OCI-LY1 (cell line): Measurements from ENCODE around the gene CCDC97.
"Not testable (repeated sequence)": the region's sequence is repeated elsewhere in the genome, so short reads cannot be mapped to it uniquely, and the experiment has no call there.

Experiments used
- H2AFZ ChIP-seq: fragments of 200-600 bp; sonication (generic), shearing (Covaris generic); 2 replicates; pipeline ENCODE4 v1.6.0; 2014; ENCODE audit warnings: antibody characterized with exemption, mild to moderate bottlenecking, low read length
- H3F3A ChIP-seq: fragments of 200-600 bp; sonication (generic), shearing (Covaris generic); 2 replicates; pipeline ENCODE4 v1.6.0; 2014; ENCODE audit warnings: mild to moderate bottlenecking, antibody characterized with exemption, low read length, moderate library complexity; ENCODE audit not compliant: insufficient read depth
- H3K27ac ChIP-seq: fragments of 200-600 bp; sonication (generic); 2 replicates; pipeline ENCODE4 v1.5.1; 2014; ENCODE audit warnings: low read length, mixed run types, mild to moderate bottlenecking, low read depth; ENCODE audit not compliant: poor library complexity, severe bottlenecking
- H3K27me3 ChIP-seq: fragments of 200-600 bp; sonication (generic); 2 replicates; pipeline ENCODE4 v1.6.0; 2014; ENCODE audit warnings: antibody characterized with exemption, mild to moderate bottlenecking, low read length, moderate library complexity; ENCODE audit not compliant: insufficient read depth
- H3K36me3 ChIP-seq: fragments of 200-600 bp; sonication (generic); 2 replicates; pipeline ENCODE4 v1.6.1; 2014; ENCODE audit warnings: mild to moderate bottlenecking, antibody characterized with exemption, low read length, moderate library complexity, mixed read lengths; ENCODE audit not compliant: insufficient read depth
- H3K4me1 ChIP-seq: fragments of 200-600 bp; sonication (generic); 2 replicates; pipeline ENCODE4 v1.5.1; 2014; ENCODE audit warnings: mild to moderate bottlenecking, low read length, moderate library complexity; ENCODE audit not compliant: insufficient read depth, severe bottlenecking
- H3K4me2 ChIP-seq: fragments of 200-600 bp; sonication (generic), shearing (Covaris generic); 2 replicates; pipeline ENCODE4 v1.6.1; 2014; ENCODE audit warnings: low read length
- H3K4me3 ChIP-seq: fragments of 200-600 bp; sonication (generic); 2 replicates; pipeline ENCODE4 v1.5.1; 2014; ENCODE audit warnings: low read length, low read depth, mild to moderate bottlenecking, mixed read lengths; ENCODE audit not compliant: poor library complexity, severe bottlenecking
- H3K79me2 ChIP-seq: fragments of 200-600 bp; shearing (Covaris generic); 2 replicates; pipeline ENCODE4 v1.6.1; 2016; ENCODE audit warnings: mixed run types, low read length, mixed read lengths; ENCODE audit not compliant: insufficient read depth
- H3K9ac ChIP-seq: fragments of 200-600 bp; sonication (generic), shearing (Covaris generic); 2 replicates; pipeline ENCODE4 v1.6.1; 2014; ENCODE audit warnings: mild to moderate bottlenecking, low read length, mixed read lengths
- H3K9me2 ChIP-seq: fragments of 200-600 bp; sonication (generic), shearing (Covaris generic); 2 replicates; pipeline ENCODE4 v1.6.1; 2014; ENCODE audit warnings: low read depth, mild to moderate bottlenecking, low read length, mixed read lengths
- H3K9me3 ChIP-seq: fragments of 200-600 bp; shearing (Covaris generic); 2 replicates; pipeline ENCODE4 v1.6.1; 2014; ENCODE audit warnings: low read length, mixed read lengths
- H4K20me1 ChIP-seq: fragments of 200-600 bp; sonication (generic), shearing (Covaris generic); 2 replicates; pipeline ENCODE4 v1.6.0; 2016; ENCODE audit warnings: mild to moderate bottlenecking, low read length; ENCODE audit not compliant: insufficient read depth
- EZH2 ChIP-seq: fragments of 200-600 bp; sonication (generic), shearing (Covaris generic); IDR thresholded peaks from 2 replicates; pipeline ENCODE4 v1.8.0; 2017; ENCODE audit warnings: borderline replicate concordance, mixed run types, mild to moderate bottlenecking, antibody characterized with exemption, low read length, moderate library complexity, mixed read lengths
- TF ChIP-seq, protein P1 (sequence below): fragments of 200-600 bp; sonication (generic), shearing (Covaris generic); IDR thresholded peaks from 2 replicates; pipeline ENCODE4 v1.5.1; 2017; ENCODE audit warnings: mild to moderate bottlenecking, antibody characterized with exemption, low read length, moderate library complexity, mixed read lengths

Gene CCDC97

DNA sequence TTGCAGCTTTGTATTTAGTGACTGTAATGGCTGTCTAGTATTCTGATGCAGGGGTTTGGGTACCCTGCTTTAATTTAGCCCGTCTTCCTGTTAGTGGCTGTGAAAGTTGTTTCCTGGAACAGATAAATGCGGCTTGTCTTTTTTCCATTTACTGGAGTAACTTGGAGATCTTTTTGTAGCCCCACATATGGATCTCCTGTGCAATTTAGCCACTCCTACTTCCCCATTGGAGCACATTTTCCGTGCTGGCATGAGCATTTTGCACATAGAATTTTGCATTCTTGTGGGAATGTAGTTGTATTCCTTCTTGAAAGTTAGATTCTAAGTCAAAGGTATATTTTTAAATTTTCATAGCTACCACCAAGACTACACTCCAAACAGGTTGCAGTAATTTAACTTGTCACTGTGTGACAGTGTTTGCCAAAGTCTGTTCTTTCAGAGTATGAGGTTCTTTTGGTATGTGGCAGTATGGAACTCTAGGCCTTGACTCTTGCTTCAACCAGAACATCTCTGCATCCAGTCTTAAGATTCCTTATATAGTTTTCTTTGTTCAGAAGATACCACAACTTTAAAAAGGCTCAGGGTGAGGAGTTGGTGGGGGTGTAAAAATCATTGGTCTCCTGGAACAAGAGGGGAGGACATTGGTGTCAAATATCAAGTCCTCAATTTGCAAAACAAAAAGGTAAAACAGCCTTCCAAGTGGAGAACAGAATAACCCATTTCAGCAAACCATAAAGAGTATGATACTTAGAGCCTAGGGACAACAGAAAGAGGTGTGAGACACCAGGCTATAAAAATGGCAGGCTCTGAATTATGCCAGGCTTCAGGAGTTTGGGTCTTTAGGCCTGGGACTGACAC, 21.1 kb upstream of the CCDC97 start:
- no peak overlapping the region for H3K27ac ChIP-seq
- H4K20me1 ChIP-seq, result no peaks in the 10 kb centered on the region
- H3K27me3 ChIP-seq, result no peaks in the 10 kb centered on the region
- H3K9ac ChIP-seq, result no peak overlapping the region
- no peaks in the 10 kb centered on the region for H3F3A ChIP-seq
- H2AFZ ChIP-seq, result no peak overlapping the region
- TF ChIP-seq EZH2, result no peak
- TF ChIP-seq, protein P1, sequence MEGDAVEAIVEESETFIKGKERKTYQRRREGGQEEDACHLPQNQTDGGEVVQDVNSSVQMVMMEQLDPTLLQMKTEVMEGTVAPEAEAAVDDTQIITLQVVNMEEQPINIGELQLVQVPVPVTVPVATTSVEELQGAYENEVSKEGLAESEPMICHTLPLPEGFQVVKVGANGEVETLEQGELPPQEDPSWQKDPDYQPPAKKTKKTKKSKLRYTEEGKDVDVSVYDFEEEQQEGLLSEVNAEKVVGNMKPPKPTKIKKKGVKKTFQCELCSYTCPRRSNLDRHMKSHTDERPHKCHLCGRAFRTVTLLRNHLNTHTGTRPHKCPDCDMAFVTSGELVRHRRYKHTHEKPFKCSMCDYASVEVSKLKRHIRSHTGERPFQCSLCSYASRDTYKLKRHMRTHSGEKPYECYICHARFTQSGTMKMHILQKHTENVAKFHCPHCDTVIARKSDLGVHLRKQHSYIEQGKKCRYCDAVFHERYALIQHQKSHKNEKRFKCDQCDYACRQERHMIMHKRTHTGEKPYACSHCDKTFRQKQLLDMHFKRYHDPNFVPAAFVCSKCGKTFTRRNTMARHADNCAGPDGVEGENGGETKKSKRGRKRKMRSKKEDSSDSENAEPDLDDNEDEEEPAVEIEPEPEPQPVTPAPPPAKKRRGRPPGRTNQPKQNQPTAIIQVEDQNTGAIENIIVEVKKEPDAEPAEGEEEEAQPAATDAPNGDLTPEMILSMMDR, result no peak
- H3K79me2 ChIP-seq, result no peaks in the 10 kb centered on the region
- H3K4me3 ChIP-seq, result no peak overlapping the region
- H3K4me2 ChIP-seq, result no peak overlapping the region
- no peaks in the 10 kb centered on the region for H3K9me3 ChIP-seq
- H3K4me1 ChIP-seq, result no peaks in the 10 kb centered on the region
- H3K36me3 ChIP-seq, result peaks cover 96% of the 10 kb centered on the region
- no peaks in the 10 kb centered on the region for H3K9me2 ChIP-seq

DNA sequence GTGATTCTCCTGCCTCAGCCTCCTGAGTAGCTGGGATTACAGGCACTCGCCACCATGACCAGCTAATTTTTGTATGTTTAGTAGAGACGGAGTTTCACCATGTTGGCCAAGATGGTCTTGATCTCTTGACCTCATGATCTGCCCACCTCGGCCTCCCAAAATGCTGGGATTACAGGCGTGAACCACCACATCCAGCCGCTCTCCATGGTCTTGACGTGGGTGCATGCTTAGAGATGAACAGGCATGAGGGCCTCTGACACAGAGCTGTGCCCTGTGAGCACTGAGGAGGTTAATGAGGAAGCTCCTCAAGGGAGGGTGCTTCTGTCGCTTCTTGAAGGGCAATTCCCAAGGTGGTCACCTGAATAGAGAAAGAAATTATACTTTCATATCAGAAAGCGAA, 20.2 kb upstream of the CCDC97 start:
- H3K79me2 ChIP-seq, result not testable (repeated sequence)
- peaks cover 96% of the 10 kb centered on the region for H3K36me3 ChIP-seq

DNA sequence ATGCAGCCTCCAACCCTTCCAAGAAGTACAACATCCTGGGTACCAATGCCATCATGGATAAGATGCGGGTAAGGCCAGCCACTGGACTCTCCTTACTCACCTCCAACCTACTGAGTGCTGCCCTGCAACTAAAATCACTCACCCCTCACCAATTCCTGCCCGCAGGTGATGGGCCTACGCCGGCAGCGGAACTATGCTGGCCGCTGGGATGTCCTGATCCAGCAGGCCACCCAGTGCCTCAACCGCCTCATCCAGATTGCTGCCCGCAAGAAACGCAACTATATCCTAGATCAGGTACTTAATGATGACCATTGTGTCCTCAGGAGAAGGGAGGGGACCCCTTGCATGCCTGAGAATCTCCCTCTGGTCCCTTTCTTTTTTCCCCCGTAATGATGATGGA, 15.6 kb upstream of the CCDC97 start:
- Histone ChIP-seq H3K4me3 (no peak overlapping the region), H3K36me3 (peaks cover 100% of the 10 kb centered on the region), H3K4me1 (peaks cover 43% of the 10 kb centered on the region), H3K4me2 (no peak overlapping the region), H3K9ac (no peak overlapping the region), H3K27me3 (no peaks in the 10 kb centered on the region), H3K79me2 (no peaks in the 10 kb centered on the region), H3K27ac (no peak overlapping the region), H3K9me2 (no peaks in the 10 kb centered on the region), H4K20me1 (no peaks in the 10 kb centered on the region), H2AFZ (no peak overlapping the region), H3F3A (no peaks in the 10 kb centered on the region), H3K9me3 (no peaks in the 10 kb centered on the region)
- no peak for TF ChIP-seq EZH2
- TF ChIP-seq, protein P1, result no peak

More for the DNA sequence above, 20.2 kb upstream of the CCDC97 start:
- not testable (repeated sequence) for H3K4me2 ChIP-seq, H3K27me3 ChIP-seq, H2AFZ ChIP-seq, H3K9me3 ChIP-seq, H3F3A ChIP-seq, H3K4me3 ChIP-seq, H3K27ac ChIP-seq, H3K9ac ChIP-seq, H3K4me1 ChIP-seq, H3K9me2 ChIP-seq, H4K20me1 ChIP-seq

DNA sequence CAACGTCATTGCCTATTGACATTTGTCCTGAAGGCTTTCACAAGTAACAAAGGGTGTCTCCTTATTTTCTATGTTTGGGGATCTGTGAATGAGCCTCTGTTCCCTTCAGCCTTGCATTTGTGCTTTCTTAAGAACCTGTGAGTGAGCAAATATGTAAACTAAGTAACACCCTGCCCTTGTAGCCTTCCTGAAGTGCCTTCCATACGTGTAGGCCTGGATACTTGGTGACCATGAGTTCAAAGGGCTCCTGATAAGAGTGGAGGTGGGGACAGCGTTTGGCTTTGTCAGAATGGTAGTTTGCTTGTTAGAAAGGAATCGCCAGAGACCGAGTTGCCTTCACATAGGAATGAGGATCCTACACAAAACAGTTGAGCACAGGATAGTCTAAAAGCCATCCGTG, 14.5 kb upstream of the CCDC97 start:
- no peak overlapping the region for H3K27ac ChIP-seq
- H3K4me1 ChIP-seq, result peaks cover 46% of the 10 kb centered on the region
- no peaks in the 10 kb centered on the region for H3K79me2 ChIP-seq
- H3K4me2 ChIP-seq, result no peak overlapping the region
- H3K27me3 ChIP-seq, result no peaks in the 10 kb centered on the region
- H4K20me1 ChIP-seq, result no peaks in the 10 kb centered on the region
- no peaks in the 10 kb centered on the region for H3K9me3 ChIP-seq
- TF ChIP-seq, protein P1, result no peak
- no peak for TF ChIP-seq EZH2
- H3F3A ChIP-seq, result no peaks in the 10 kb centered on the region
- no peak overlapping the region for H3K4me3 ChIP-seq
- H3K36me3 ChIP-seq, result peaks cover 100% of the 10 kb centered on the region
- H3K9me2 ChIP-seq, result no peaks in the 10 kb centered on the region
- no peak overlapping the region for H2AFZ ChIP-seq
- no peak overlapping the region for H3K9ac ChIP-seq
